Measurements from ENCODE around the gene TXLNA.

The TXLNA gene

DNA sequence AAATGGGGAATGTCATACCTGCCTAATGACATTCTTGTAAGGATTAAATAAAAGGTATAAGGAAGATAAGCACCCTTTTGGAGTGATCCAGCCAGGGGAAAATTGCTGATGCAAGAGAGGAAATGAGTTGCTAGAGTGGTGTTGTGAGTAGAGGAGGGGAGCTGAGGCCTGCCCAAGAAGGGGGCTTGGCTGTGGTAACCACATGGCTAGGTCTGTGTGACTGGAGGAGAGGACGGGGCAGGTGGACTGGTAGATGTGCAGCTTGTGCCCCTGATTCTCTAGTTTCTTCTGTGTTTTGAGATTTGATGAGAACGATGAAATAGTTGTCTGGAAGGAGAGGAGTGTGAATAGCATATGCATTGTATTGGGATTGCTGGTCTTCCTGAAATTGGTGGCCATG lies 6.6 kb downstream of the TXLNA start:
- DNase-seq, result no peak

GRCh38 chr1:32186491-32186890 lies 7.0 kb downstream of the TXLNA start:
- DNase-seq, result no peak

- DNase-seq, result no peak
These were observed 8.4 kb downstream of the TXLNA start for GRCh38 chr1:32187850-32188249.

DNA sequence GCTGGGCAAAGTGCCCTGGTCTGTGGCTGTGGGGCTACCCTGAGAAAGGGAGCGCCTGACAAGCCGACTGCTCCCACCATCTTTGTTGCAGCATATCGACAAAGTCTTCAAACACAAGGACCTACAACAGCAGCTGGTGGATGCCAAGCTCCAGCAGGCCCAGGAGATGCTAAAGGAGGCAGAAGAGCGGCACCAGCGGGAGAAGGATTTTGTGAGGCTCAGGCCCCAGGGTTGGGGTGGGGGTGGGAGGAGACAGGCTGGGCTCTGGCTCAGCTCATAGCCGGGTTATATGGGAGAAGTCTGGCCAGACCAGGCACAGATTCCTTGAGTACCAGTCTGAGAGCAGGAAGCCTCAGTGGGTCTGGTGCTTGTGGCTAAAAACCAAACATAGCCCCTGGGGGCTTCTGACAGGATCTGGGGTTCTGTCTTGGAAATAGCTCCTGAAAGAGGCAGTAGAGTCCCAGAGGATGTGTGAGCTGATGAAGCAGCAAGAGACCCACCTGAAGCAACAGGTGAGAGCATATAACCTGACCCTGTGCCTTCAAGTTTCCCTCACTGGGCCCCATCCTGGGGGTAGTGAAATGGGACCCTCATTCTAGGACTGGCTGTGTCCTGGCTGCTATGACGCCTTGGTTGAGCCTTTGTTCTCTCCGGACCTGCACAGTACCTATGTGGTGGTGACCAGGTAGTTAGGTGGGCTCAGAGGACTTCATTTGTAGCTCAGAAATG lies 12.9 kb downstream of the TXLNA start:
- no peak for DNase-seq

DNA sequence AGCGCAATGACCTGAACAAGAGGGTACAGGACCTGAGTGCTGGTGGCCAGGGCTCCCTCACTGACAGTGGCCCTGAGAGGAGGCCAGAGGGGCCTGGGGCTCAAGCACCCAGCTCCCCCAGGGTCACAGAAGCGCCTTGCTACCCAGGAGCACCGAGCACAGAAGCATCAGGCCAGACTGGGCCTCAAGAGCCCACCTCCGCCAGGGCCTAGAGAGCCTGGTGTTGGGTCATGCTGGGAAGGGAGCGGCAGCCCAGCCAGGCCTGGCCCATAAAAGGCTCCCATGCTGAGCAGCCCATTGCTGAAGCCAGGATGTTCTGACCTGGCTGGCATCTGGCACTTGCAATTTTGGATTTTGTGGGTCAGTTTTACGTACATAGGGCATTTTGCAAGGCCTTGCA lies 15.5 kb downstream of the TXLNA start:
- no peak for DNase-seq

DNA sequence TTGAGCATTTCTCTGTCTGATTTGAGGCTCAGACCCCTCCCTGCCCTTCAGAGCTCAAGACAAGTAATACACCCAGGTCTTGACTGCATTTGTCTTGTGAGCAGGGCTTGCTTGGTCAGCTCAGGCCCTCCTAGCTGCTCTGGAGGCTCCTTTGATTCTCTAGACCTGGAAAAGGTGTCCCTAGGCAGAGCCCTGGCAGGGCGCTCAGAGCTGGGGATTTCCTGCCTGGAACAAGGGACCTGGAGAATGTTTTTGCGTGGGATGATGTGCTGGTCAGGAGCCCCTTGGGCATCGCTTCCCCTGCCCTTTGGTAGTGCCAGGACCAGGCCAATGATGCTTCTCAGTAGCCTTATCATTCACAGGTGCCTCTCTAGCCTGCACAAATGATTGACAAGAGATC lies 16.1 kb downstream of the TXLNA start:
- DNase-seq, result no peak

DNA sequence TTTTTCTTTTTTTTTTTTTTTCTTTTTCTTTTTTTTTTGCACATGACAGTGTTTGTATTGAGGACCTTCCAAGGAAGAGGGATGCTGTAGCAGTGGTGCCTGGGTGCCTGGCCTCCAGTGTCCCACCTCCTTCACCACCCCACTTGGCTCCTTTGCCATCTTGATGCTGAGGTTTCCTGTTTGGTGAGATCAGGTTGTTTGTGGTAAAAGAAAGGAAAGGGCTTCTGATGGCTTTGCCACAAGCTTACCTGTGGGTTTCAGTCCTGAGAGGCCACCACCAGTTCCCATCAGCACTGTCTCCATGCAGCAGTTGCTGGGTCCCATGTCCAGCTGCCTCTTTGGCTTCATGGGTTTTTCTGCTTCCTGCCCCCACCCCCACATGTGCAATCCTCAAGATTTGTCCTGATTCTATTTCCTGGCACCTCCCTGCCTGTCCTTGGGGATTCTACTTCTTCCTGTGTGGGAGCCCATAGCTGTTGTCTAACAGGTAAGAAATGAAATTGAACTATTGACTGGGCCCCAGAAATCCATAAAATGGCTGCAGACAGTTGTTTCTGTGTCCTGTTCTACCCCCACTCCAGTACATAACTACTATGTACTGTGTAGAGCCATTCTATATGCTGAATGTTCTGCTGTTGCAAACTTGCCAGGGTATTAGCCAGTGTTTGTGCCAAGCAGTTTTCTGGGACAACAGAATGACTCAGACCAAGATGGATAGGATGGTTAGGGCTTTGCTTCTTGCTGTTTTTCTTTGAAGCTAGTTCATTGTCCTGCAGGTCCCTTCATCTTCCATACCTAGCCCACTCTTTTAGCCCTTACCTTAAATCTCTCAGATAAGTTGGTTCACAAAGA lies 16.7 kb downstream of the TXLNA start:
- no peak for DNase-seq

- no peak for DNase-seq
These were observed 17.6 kb downstream of the TXLNA start for GRCh38 chr1:32197074-32197473.

DNA sequence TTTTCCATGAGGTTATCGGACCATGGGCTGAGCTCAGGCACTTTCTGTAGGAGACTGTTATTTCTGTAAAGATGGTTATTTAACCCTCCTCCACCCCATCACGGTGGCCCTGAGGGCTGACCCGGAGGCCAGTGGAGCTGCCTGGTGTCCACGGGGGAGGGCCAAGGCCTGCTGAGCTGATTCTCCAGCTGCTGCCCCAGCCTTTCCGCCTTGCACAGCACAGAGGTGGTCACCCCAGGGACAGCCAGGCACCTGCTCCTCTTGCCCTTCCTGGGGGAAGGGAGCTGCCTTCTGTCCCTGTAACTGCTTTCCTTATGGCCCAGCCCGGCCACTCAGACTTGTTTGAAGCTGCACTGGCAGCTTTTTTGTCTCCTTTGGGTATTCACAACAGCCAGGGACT lies 18.4 kb downstream of the TXLNA start:
- no peak for DNase-seq

DNA sequence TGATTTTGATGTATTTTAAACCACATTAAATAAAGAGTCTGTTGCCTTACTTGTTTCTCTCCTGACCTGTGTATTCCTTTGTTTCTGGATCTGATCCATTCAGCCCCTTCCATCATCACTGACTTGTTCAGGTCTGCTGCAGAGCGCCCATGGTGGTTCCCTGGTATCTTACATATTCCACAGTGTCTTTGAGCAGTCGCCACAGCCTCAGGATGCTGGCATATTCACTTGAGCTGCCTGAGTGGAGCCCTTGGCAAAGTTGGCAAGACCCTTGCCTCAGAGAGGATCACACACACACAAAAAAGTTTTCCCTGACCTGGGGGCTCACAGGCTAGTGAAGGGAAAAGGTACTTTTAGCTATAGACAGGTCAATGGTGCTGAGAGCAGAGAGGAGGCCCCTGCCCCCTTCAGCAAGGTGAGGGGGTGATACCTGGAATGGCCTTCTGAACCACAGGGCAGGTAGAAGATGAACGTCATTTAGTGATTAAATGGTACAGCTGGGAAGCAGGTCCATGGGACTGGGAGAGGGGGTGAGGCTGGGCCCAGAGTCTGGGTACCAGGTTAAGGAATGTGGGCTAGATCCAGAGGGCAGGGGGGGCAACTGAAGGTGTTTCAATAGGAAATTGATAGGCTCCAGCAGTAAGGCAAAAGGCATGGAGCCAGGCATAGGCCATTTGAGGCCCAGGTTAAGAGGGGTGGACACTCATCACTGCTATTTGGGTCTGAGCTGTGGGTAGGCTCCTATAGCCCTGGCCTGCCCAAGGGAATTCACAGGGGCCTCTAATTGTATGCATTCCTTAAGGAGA lies 19.0 kb downstream of the TXLNA start:
- DNase-seq, result no peak

- DNase-seq, result no peak
These were observed 19.7 kb downstream of the TXLNA start for GRCh38 chr1:32199043-32199716.

- DNase-seq, result no peak
These were observed 20.2 kb downstream of the TXLNA start for GRCh38 chr1:32199717-32200072.

DNA sequence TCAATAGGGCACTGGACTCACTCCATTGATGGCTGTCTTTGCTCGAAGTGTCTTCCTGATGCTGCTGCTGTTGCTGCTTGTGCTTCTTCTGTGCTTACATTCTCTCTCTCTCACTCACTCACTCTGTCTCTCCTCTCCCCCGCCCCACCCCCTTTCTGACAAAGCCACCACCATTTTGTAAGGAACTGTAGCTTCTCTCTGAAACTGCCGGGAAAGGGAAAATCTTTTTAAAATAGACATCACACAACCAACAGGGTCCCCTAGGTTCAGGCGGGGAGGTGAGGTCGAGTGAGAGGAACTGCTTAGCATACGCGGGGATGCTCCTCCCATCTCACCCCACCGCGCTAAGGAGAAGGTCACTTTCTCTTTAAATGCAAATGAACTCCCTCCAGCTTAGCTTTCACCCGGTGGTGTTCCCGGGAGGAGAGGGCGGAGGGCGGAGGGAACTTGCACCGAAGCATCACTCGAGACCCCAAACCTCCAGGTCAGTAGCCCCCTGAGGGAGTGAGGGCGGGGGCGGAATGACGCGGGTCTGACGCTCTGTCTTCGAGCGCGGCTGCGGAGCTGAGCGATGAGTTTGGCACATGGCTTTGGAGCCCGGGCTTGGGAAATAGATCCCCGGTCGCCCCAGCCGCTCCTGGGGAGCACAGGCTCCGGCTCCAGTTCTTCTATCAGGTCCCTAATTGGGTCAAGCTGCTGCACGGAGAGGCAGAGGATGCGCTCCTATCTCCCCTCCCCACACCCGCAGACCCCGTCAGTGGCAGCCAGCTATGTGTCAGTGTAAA lies 20.9 kb downstream of the TXLNA start, which contains the start of gene CCDC28B:
TSS of gene CCDC28B (plus strand) at position 370 of the 785 bp plus-strand sequence. CDS start 1,341 bp downstream, outside the sequence.
- DNase-seq, result peak; percentile 34

GRCh38 chr1:32201011-32201855 lies 21.8 kb downstream of the TXLNA start:
- peak; percentile 65 for DNase-seq

GRCh38 chr1:32204943-32205361 lies 25.5 kb downstream of the TXLNA start:
- DNase-seq, result no peak

DNA sequence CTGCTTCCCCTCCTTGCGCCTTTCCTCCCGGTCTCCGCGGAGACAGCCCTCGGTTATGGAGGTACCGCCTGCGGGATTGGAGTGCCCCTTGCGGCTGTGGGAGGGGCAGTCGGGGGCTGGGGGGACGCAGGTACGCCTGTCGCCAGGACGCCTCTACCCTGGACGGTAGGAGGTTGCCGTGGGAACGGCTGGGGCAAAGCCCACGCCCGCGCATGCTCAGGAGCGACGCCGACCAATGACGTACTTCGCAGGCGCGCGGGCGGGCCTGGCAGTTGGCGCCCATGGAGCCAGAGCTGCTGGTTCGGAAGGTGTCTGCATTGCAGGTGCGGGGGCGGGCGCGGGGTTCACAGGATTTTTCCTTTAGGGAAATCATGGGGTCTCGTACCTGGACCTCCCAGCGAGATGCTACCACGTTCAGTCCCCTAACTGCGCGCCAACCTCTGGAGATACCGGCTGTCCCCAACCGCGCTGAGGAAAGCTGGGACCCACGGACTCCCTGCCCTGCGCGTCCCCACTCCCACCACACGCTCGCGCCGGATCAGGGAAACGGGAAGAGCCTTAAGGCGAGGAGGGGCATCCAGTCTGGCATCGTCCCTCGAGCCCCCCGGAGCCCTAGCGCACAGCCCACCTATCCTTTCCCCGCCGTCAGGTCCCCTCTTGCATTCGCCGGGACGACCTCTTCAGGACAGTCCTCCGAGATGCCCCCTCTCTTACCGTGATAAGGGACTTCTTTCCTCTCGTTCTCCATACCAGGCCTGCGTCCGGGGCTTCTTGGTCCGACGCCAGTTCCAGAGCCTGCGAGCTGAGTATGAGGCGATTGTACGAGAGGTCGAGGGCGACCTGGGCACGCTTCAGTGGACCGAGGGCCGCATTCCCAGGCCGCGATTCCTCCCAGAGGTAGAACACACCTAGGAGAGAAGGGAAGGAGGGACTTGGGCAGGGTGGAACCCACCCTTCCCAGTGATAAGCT lies 26.2 kb downstream of the TXLNA start, which contains the start of gene IQCC:
TSS of gene IQCC (plus strand) at position 271 of the 970 bp plus-strand sequence. CDS start at position 282, 11 bp downstream.
- DNase-seq, result peak; percentile 78

DNA sequence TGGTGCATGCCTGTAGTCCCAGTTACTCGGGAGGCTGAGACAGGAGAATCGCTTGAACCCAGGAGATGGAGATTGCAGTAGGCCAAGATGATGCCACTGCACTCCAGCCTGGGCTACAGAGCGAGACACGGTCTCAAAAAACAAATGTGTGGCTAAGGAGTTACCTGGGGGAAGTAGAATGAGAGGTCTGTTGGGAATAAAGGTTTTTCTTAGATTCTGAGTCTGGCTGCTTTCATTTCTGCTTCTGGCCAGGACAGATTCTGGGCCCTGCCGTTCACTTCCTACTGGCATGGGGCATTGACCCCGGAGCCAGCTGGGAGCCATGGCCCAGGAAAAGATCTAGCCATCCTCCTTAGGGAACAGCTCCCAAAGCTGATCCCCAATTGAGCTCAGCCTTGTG lies 29.0 kb downstream of the TXLNA start:
- no peak for DNase-seq

DNA sequence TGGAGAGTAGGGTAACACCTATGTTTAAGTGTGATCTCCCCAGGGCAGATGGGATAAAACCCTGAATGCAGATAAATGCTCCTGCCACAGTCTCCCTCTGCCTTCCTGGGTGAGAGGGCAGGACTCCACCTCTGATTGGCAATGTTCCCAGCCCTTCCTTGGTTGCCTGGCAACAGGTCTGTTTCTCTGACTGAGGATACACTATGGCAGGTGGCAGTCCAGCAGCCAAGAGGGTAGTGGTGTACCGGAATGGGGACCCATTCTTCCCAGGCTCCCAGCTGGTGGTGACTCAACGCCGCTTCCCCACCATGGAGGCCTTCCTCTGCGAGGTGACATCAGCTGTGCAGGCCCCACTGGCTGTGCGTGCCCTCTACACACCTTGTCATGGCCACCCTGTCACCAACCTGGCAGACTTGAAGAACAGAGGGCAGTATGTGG lies 29.4 kb downstream of the TXLNA start, which contains the start of gene DCDC2B:
TSS of gene DCDC2B (plus strand) at position 199 of the 438 bp plus-strand sequence. CDS start at position 204, 5 bp downstream.
- DNase-seq, result no peak

Measured in activated T-cell treated with anti-CD3 and anti-CD28 coated beads for 4 hours (primary cell).